Panc1 (cell line): ENCODE measurements around the gene GLS. TPM values are rescaled to one million over a fixed set of nuclear protein-coding genes. Genes with fewer than 3 reads are reported as not detected.
A peak's percentile ranks its signal among the peaks of the same experiment; 100 is the strongest.

ENCODE experiments used
- ATAC-seq: fragments of 200-7000 bp; cut with Tn5 transposase; 2 replicates; pipeline ENCODE4 v1.9.1; 2020; ENCODE audit warnings: mild to moderate bottlenecking, moderate library complexity
- BruUV-seq: library from RNA; stranded (reverse); fragments of 400-500 nt; replicated peaks from 2 replicates; lab custom pipeline; 2021; lab: Mats Ljungman, UMichigan
- CTCF ChIA-PET: fragments of 300-600 bp; sonication (Branson Sonifier 250); formaldehyde crosslinking; loops from one replicate; lab custom pipeline; 2022; ENCODE audit warnings: antibody characterized with exemption; lab: Charles Lee
- POLR2A ChIA-PET: fragments of 300-600 bp; sonication (Branson Sonifier 250); formaldehyde crosslinking; loops from one replicate; lab custom pipeline; 2022; ENCODE audit warnings: antibody characterized with exemption; lab: Charles Lee
- DNase-seq: peaks from one replicate; pipeline ENCODE4 v3.0.0-alpha.2; 2010; ENCODE audit warnings: low read depth, low spot score
- H3K27ac ChIP-seq: 2 replicates; pipeline ENCODE4 v1.5.1; 2011; ENCODE audit warnings: mild to moderate bottlenecking, low read length, inconsistent platforms
- H3K27me3 ChIP-seq: fragments of 200-500 bp; sonication (Bioruptor generic); 2 replicates; pipeline ENCODE4 v1.6.0; 2014; ENCODE audit warnings: low read length, inconsistent platforms; ENCODE audit not compliant: control insufficient read depth, insufficient read depth
- H3K36me3 ChIP-seq: fragments of 200-500 bp; sonication (Bioruptor generic); 2 replicates; pipeline ENCODE4 v1.5.1; 2014; ENCODE audit warnings: inconsistent platforms, mild to moderate bottlenecking, low read length, moderate library complexity; ENCODE audit not compliant: control insufficient read depth, insufficient read depth
- H3K4me1 ChIP-seq: 2 replicates; pipeline ENCODE4 v1.5.1; 2011; ENCODE audit warnings: inconsistent platforms, mild to moderate bottlenecking, low read length, moderate library complexity; ENCODE audit not compliant: control insufficient read depth, insufficient read depth
- H3K4me3 ChIP-seq, 2 experiments: 2 replicates each; pipeline ENCODE4 v1.5.1; 2011 to 2012; ENCODE audit warnings: low read depth in 2 of 2, low read length in 2 of 2, mild to moderate bottlenecking in 2 of 2, inconsistent platforms in 1 of 2, moderate library complexity in 1 of 2
- H3K9me3 ChIP-seq: fragments of 200-500 bp; sonication (Bioruptor generic); 2 replicates; pipeline ENCODE4 v1.5.1; 2014; ENCODE audit warnings: low read depth, mild to moderate bottlenecking, inconsistent platforms, low read length, moderate library complexity; ENCODE audit not compliant: control insufficient read depth, insufficient read depth
- POLR2AphosphoS5 ChIP-seq: IDR thresholded peaks from 2 replicates; pipeline ENCODE4 v1.6.1; 2012; ENCODE audit warnings: mild to moderate bottlenecking, low read depth, low read length, moderate library complexity
- SIN3A ChIP-seq: IDR thresholded peaks from 2 replicates; pipeline ENCODE4 v1.6.1; 2012; ENCODE audit warnings: low read depth, mild to moderate bottlenecking, low read length, moderate library complexity, borderline replicate concordance; ENCODE audit not compliant: insufficient read depth
- TCF7L2 ChIP-seq: IDR thresholded peaks from 2 replicates; pipeline ENCODE4 v1.6.1; 2011; ENCODE audit warnings: mild to moderate bottlenecking, low read depth, low read length, inconsistent platforms
- in situ Hi-C: cut with HindIII; loops from 2 replicates; pipeline ENCODE4 v1.10.0; 2016; ENCODE audit warnings: low sequenced_read_pairs, low pct_unique_long_range_greater_than_20kb
- intact Hi-C: fragments of 100-400 bp; cut with micrococcal nuclease; formaldehyde crosslinking; loops from one replicate; pipeline ENCODE4 v1.10.0; 2022; ENCODE audit not compliant: unreplicated experiment
- total RNA-seq: library from RNA; stranded (reverse); gene quantifications from one replicate; pipeline ENCODE4 v1.2.1, GENCODE V29; 2021; ENCODE audit not compliant: unreplicated experiment
- TF ChIP-seq, protein P1 (sequence below): fragments of 450-650 bp; IDR thresholded peaks from 2 replicates; pipeline ENCODE4 v1.5.1; 2017; ENCODE audit warnings: mild to moderate bottlenecking
- TF ChIP-seq, protein P2 (sequence below), 2 experiments: IDR thresholded peaks; 2 replicates each; pipeline ENCODE4 v1.6.1; 2011 to 2012; ENCODE audit warnings: low read depth in 2 of 2, control low read depth in 1 of 2, low read length in 1 of 2, mild to moderate bottlenecking in 1 of 2, moderate library complexity in 1 of 2; ENCODE audit not compliant: insufficient read depth in 1 of 2

The GLS gene
- total RNA-seq, 1 experiment from 2014 or later, result 93.9 TPM

DNA sequence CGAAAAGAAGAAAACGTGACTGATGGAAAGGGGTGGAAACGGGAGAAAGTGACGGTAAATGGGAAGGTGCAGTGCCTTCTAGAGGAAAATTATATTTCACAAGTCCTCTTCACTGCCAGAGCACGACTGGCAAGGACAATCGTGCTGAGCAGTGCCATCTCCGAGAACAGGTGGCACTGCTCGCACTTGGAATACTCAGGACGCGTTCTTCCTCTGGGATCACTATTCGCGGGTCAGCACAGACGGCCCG is 133.0 kb downstream of the GLS start:
- BruUV-seq, result no TSS peak
- TF ChIP-seq, protein P1, sequence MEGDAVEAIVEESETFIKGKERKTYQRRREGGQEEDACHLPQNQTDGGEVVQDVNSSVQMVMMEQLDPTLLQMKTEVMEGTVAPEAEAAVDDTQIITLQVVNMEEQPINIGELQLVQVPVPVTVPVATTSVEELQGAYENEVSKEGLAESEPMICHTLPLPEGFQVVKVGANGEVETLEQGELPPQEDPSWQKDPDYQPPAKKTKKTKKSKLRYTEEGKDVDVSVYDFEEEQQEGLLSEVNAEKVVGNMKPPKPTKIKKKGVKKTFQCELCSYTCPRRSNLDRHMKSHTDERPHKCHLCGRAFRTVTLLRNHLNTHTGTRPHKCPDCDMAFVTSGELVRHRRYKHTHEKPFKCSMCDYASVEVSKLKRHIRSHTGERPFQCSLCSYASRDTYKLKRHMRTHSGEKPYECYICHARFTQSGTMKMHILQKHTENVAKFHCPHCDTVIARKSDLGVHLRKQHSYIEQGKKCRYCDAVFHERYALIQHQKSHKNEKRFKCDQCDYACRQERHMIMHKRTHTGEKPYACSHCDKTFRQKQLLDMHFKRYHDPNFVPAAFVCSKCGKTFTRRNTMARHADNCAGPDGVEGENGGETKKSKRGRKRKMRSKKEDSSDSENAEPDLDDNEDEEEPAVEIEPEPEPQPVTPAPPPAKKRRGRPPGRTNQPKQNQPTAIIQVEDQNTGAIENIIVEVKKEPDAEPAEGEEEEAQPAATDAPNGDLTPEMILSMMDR, result no peak
- TF ChIP-seq, protein P2, sequence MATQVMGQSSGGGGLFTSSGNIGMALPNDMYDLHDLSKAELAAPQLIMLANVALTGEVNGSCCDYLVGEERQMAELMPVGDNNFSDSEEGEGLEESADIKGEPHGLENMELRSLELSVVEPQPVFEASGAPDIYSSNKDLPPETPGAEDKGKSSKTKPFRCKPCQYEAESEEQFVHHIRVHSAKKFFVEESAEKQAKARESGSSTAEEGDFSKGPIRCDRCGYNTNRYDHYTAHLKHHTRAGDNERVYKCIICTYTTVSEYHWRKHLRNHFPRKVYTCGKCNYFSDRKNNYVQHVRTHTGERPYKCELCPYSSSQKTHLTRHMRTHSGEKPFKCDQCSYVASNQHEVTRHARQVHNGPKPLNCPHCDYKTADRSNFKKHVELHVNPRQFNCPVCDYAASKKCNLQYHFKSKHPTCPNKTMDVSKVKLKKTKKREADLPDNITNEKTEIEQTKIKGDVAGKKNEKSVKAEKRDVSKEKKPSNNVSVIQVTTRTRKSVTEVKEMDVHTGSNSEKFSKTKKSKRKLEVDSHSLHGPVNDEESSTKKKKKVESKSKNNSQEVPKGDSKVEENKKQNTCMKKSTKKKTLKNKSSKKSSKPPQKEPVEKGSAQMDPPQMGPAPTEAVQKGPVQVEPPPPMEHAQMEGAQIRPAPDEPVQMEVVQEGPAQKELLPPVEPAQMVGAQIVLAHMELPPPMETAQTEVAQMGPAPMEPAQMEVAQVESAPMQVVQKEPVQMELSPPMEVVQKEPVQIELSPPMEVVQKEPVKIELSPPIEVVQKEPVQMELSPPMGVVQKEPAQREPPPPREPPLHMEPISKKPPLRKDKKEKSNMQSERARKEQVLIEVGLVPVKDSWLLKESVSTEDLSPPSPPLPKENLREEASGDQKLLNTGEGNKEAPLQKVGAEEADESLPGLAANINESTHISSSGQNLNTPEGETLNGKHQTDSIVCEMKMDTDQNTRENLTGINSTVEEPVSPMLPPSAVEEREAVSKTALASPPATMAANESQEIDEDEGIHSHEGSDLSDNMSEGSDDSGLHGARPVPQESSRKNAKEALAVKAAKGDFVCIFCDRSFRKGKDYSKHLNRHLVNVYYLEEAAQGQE (IDR thresholded peaks at IDR 0.05; ENCODE audit: insufficient read depth in 1 of 2, low read depth in 2 of 2, low read length in 1 of 2), result no peak
- TF ChIP-seq POLR2AphosphoS5 (no peak), TCF7L2 (no peak), SIN3A (no peak)
- peaks cover 15% of the 10 kb centered on the region for H3K4me1 ChIP-seq
- peaks cover 21% of the 10 kb centered on the region for H3K36me3 ChIP-seq
- ChIA-PET POLR2A (no interaction called here), CTCF (no interaction called here)
- in situ Hi-C loops (no loop called here), intact Hi-C loops (no loop called here)
- no peaks in the 10 kb centered on the region for H3K27me3 ChIP-seq
- no peaks in the 10 kb centered on the region for H3K9me3 ChIP-seq
- DNase-seq, result no peak
- ATAC-seq, result no peak
- peak overlapping the region; percentile 94 to 98 for H3K4me3 ChIP-seq
- peak overlapping the region; percentile 97 for H3K27ac ChIP-seq

DNA sequence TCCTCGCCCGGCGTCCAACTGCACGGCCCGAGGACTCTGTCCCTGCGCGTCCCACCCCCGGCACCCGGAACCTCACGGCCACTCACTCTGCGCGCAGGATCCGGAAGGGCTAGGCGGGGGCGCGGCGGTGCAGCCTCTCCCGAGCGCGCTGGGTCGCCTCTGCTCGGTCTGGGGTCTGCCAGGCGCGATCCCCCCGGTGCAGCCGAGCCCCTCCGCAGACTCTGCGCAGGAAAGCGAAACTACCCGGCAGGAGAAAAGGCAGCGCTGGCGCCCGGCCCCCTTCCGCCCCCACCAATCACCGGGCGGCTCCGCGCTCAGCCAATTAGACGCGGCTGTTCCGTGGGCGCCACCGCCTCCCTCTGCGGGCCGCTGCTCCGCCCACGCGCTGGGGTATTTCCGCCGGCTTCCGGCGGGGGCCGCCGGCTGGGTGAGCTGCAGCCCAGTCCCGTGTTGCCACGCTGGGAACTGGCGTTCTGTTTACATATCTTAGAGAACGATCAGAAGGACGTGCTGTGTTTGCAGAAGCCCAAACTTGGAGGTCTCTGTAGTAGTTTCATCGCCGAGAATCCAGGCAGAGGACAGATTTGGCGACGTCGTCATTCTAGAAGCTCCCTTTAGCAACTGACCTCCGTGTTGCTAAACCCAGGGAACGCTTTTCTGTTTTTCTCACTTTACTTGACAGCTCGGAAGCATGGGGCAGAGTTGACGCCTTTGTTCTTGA is 133.5 kb downstream of the GLS start, which contains the start of gene STAT1:
STAT1 (minus strand) TSS at position 240 of the 721 bp plus-strand sequence. CDS start 4,168 bp downstream, outside the sequence.
- no peaks in the 10 kb centered on the region for H3K9me3 ChIP-seq
- no peaks in the 10 kb centered on the region for H3K27me3 ChIP-seq
- peaks cover 19% of the 10 kb centered on the region for H3K4me1 ChIP-seq
- ChIA-PET POLR2A (interaction anchor here (0.9 kb wide), 1 partner anchor 10 kb away, joined by 6 read pairs; no protein-coding TSS in a partner anchor), CTCF (interaction anchor here (0.6 kb wide), 1 partner anchor 649 kb away, joined by 8 read pairs; no protein-coding TSS in a partner anchor)
- TF ChIP-seq POLR2AphosphoS5 (peak; percentile 95), TCF7L2 (peak; percentile 70; the same call in 1 of the 2 replicates), SIN3A (peak; percentile 97; the same call in 1 of the 2 replicates)
- TF ChIP-seq, protein P2 (IDR thresholded peaks at IDR 0.05; ENCODE audit: insufficient read depth in 1 of 2, low read depth in 2 of 2, low read length in 1 of 2), result no peak
- TF ChIP-seq, protein P1, result no peak
- DNase-seq (no peak), ATAC-seq (peak; percentile 97)
- H3K36me3 ChIP-seq, result peaks cover 16% of the 10 kb centered on the region
- peak within 1 kb of the TSS; percentile 94 to 98 for H3K4me3 ChIP-seq
- H3K27ac ChIP-seq, result peak within 1 kb of the TSS; percentile 97
- no TSS peak for BruUV-seq
- in situ Hi-C loops, result no loop called here
- intact Hi-C loops, result no loop called here
